GM23338 (cell line): ENCODE data around the gene PEX10.

ENCODE experiments used
- CREB1 ChIP-seq: fragments of 250-450 bp; sonication (Bioruptor Pico); IDR thresholded peaks from 2 replicates; pipeline ENCODE4 v1.5.0; 2020; ENCODE audit warnings: low read depth, mild to moderate bottlenecking, moderate library complexity
- CTCF ChIP-seq, 2 experiments: fragments of 200-600 bp in 1 of 2; sonication (generic) in 1 of 2; conservative IDR thresholded peaks; 2 replicates each; pipeline versions ENCODE4 v1.5.1 to v1.6.1; 2016 to 2017; ENCODE audit warnings: antibody characterized with exemption in 2 of 2, low read depth in 2 of 2, mild to moderate bottlenecking in 2 of 2, moderate library complexity in 1 of 2
- EZH2 ChIP-seq: fragments of 200-600 bp; sonication (generic); IDR thresholded peaks from one replicate; pipeline ENCODE4 v1.8.0; 2017; ENCODE audit warnings: antibody characterized with exemption, mild to moderate bottlenecking, low read depth; ENCODE audit not compliant: unreplicated experiment
- EZH2phosphoT487 ChIP-seq: fragments of 200-600 bp; sonication (generic); IDR thresholded peaks from one replicate; pipeline ENCODE4 v1.8.1; 2018; ENCODE audit warnings: antibody characterized with exemption; ENCODE audit not compliant: unreplicated experiment
- JUNB ChIP-seq: IDR thresholded peaks from one replicate; pipeline ENCODE4 v1.6.1; 2016; ENCODE audit warnings: antibody characterized with exemption; ENCODE audit not compliant: unreplicated experiment
- POLR2AphosphoS5 ChIP-seq: IDR thresholded peaks from 2 replicates; pipeline ENCODE4 v1.6.1; 2016; ENCODE audit warnings: antibody characterized with exemption, low read depth
- REST ChIP-seq: IDR thresholded peaks from one replicate; pipeline ENCODE4 v1.6.1; 2018; ENCODE audit warnings: antibody characterized with exemption; ENCODE audit not compliant: unreplicated experiment
- STAT1 ChIP-seq: IDR thresholded peaks from one replicate; pipeline ENCODE4 v1.6.1; 2016; ENCODE audit warnings: antibody characterized with exemption; ENCODE audit not compliant: unreplicated experiment
- ZNF114 ChIP-seq: fragments of 250-450 bp; sonication (Bioruptor Pico); IDR thresholded peaks from 2 replicates; pipeline ENCODE4 v1.5.0; 2020; ENCODE audit warnings: mild to moderate bottlenecking, moderate library complexity

- TF ChIP-seq POLR2AphosphoS5 (no peak), JUNB (no peak), CREB1 (CRISPR knock-in tag) (no peak), CTCF (conservative IDR thresholded peaks at IDR 0.05; ENCODE audit: low read depth in 2 of 2) (no peak), EZH2 (no peak), REST (no peak), STAT1 (no peak), ZNF114 (CRISPR knock-in tag) (no peak), EZH2phosphoT487 (no peak)
These were observed 5.5 kb upstream of the PEX10 start for GRCh38 chr1:2417833-2418225.
